ENCODE measurements around the gene LY6G5C.

GRCh38 chr6:31690231-31691077, 9.6 kb upstream of the LY6G5C start:
- TF ChIP-seq CTCF (conservative IDR thresholded peaks at IDR 0.05) (no peak), ZFX (IDR thresholded peaks at IDR 0.05) (no peak)
